Measurements from ENCODE around the gene LAMTOR2. TPM values are rescaled to one million over a fixed set of nuclear protein-coding genes. Genes with fewer than 3 reads are reported as not detected.
A peak's percentile ranks its signal among the peaks of the same experiment; 100 is the strongest.

LAMTOR2 gene
- total and polyA plus RNA-seq, 10 of the 15 experiments (the other 5 are each of a cell fraction or from before 2014, with no cell fraction given): 71.9 to 264 (median 97.0) TPM

- Histone ChIP-seq H3K79me2 (ENCODE audit: control insufficient read depth, insufficient read depth, low read length) (peaks cover 23% of the 10 kb centered on the region), H4K20me1 (ENCODE audit: control insufficient read depth, insufficient read depth) (no peaks in the 10 kb centered on the region), H3K27ac (ENCODE audit: control insufficient read depth, insufficient read depth) (peak within 1 kb of the TSS; percentile 78), H3K4me3 (peak within 1 kb of the TSS; percentile 92), H3K36me3 (ENCODE audit: control insufficient read depth in 2 of 2, insufficient read depth in 2 of 2, low read length in 1 of 2) (peaks cover 4 to 7% of the 10 kb centered on the region in 2 experiments), H3K4me1 (ENCODE audit: control insufficient read depth, insufficient read depth, low read length) (peaks cover 6% of the 10 kb centered on the region), H2AFZ (ENCODE audit: control insufficient read depth, low read depth, low read length) (peak within 1 kb of the TSS; percentile 93), H3K27me3 (replicated peaks in 1 of 2; ENCODE audit: control insufficient read depth in 2 of 2, insufficient read depth in 2 of 2, low read length in 1 of 2) (no peaks in the 10 kb centered on the region; a peak in 1 of 4 replicates), H3K9ac (ENCODE audit: control insufficient read depth, insufficient read depth, low read length) (peak within 1 kb of the TSS; percentile 91), H3K4me2 (ENCODE audit: control insufficient read depth, insufficient read depth) (peak within 1 kb of the TSS; percentile 96), H3K9me3 (replicated peaks; ENCODE audit: control insufficient read depth, insufficient read depth, low read length) (no peaks in the 10 kb centered on the region)
- ChIA-PET SMC1A (ENCODE audit: uncharacterized antibody, unreplicated experiment) (interaction anchor here (0.9 to 2.5 kb wide), 6 partner anchors 31 to 184 kb away, joined by 3 to 14 read pairs (median 4); partner anchors contain the start of gene SYT11), CTCF (interaction anchor here (1.4 to 3.4 kb wide), 4 partner anchors 31 to 86 kb away, joined by 3 to 14 read pairs (median 10); no protein-coding TSS in a partner anchor), POLR2A (interaction anchor here (0.6 to 1.2 kb wide), 6 partner anchors 26 to 270 kb away, joined by 3 to 4 read pairs (median 4); partner anchors contain the start of gene ARHGEF2), RAD21 (ENCODE audit: unreplicated experiment) (interaction anchor here (0.6 to 1.7 kb wide), 6 partner anchors 16 to 80 kb away, joined by 3 to 6 read pairs (median 4); partner anchors contain the start of gene ARHGEF2)
- WGBS (ENCODE audit: insufficient coverage, insufficient replicate concordance, low lambda C conversion rate, missing lambda C conversion rate): under 1% methylated on average over 41 of the region's 45 CpGs
- in situ Hi-C loops (cut with MboI) (no loop called here), intact Hi-C loops (cut with micrococcal nuclease; ENCODE audit: unreplicated experiment) (loop anchor here (2.0 kb wide), 1 partner anchor 34 kb away; the partner anchor contains the start of gene LAMTOR2)
- no TSS peak for BruUV-seq (replicated peaks)
- peak; percentile 76 for DNase-seq (ENCODE audit: low read depth, low spot score)
- ATAC-seq: peak; percentile 100
- FAIRE-seq: peak; percentile 100
- TF ChIP-seq REST (IDR thresholded peaks at IDR 0.05; ENCODE audit: low read depth, low read length) (no peak), MEF2B (IDR thresholded peaks at IDR 0.05; ENCODE audit: partially characterized antibody, poor library complexity, severe bottlenecking) (no peak), NFYA (IDR thresholded peaks at IDR 0.05; ENCODE audit: borderline replicate concordance, low read depth, low read length) (no peak), HDGF (IDR thresholded peaks at IDR 0.05) (no peak), SMARCA5 (IDR thresholded peaks at IDR 0.05) (no peak), HSF1 (IDR thresholded peaks at IDR 0.05; ENCODE audit: low read depth, low read length) (no peak), POLR2AphosphoS2 (IDR thresholded peaks at IDR 0.05; ENCODE audit: low read depth, low read length) (peak; percentile 68; the same call in 1 of the 2 replicates), TBL1XR1 (IDR thresholded peaks at IDR 0.05; ENCODE audit: low read depth, low read length) (no peak), GATAD2B (conservative IDR thresholded peaks at IDR 0.05; ENCODE audit: low read depth) (no peak), KAT2A (conservative IDR thresholded peaks at IDR 0.05; ENCODE audit: control insufficient read depth, low read depth, low read length) (no peak), IRF5 (IDR thresholded peaks at IDR 0.05; ENCODE audit: borderline replicate concordance) (no peak), POLR2A (IDR thresholded peaks at IDR 0.05; ENCODE audit: low read depth, low read length) (peak; percentile 91), IRF4 (IDR thresholded peaks at IDR 0.05; ENCODE audit: low read depth, low read length) (no peak), ELK1 (IDR thresholded peaks at IDR 0.05; ENCODE audit: low read depth, low read length) (peak; percentile 72), CHD1 (IDR thresholded peaks at IDR 0.05; ENCODE audit: low read depth, low read length) (no peak), BACH1 (IDR thresholded peaks at IDR 0.05; ENCODE audit: borderline replicate concordance) (no peak)
These were observed 34.1 kb upstream of the LAMTOR2 start, which contains the start of gene SSR2 for GRCh38 chr1:156020293-156021092. Gene SSR2, minus strand, starts transcription at chr1:156020951. Its CDS starts 784 bp downstream, at chr1:156020167.

All from GM12878 (cell line).